ENCODE measurements around the gene ZNF608. TPM values are rescaled to one million over a fixed set of nuclear protein-coding genes. Genes with fewer than 3 reads are reported as not detected.

ZNF608 gene
- total RNA-seq, 2 experiments from 2014 or later: 22.6 to 58.8 TPM

DNA sequence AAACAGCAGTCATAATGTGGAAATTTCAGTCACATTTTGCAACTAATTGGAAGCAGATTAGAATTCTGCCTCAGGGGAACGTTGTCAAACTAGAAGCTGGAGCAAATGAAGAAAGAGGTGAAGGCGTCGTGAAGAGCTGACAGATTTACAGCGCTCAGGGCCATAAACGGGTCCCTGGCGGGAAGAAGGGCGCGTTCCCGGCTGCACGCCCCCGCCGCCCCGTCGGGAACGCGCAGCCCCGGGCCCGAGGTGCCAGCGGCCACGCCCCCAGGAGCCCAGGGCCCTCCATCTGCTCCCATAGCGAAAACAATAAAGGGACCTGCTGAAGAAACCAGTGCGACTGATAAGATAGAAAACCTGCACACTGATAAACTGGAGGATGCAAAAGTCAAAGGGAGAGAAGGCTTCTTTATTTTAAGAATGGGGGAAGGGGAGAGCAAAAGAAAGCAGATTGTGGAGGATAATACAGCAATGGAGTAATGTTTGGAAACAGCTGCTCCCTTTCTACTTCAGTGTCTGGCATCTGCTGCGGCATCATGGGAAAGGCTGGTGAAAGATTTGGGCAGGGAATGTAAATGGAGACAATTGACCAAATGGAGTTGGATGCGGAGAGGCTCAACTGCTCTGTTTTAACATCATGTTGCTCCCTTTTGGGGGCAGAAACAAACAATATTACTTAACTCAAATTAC is 11.1 kb downstream of the ZNF608 start:
- Histone ChIP-seq H3K4me3 (ENCODE audit: low read depth, low read length, poor library complexity, severe bottlenecking) (peak overlapping the region; percentile 85), H4K20me1 (ENCODE audit: insufficient read depth, low read length) (no peaks in the 10 kb centered on the region), H3K9me2 (ENCODE audit: insufficient read depth, low read length) (no peaks in the 10 kb centered on the region), H3K36me3 (ENCODE audit: insufficient read depth, low read length) (no peaks in the 10 kb centered on the region), H3K4me2 (ENCODE audit: low read length) (peak overlapping the region; percentile 94), H3K27ac (ENCODE audit: low read depth, low read length, poor library complexity, severe bottlenecking) (peak overlapping the region; percentile 97), H3K4me1 (ENCODE audit: insufficient read depth, low read length, poor library complexity, severe bottlenecking) (peaks cover 96% of the 10 kb centered on the region), H3K79me2 (ENCODE audit: insufficient read depth, low read depth, low read length) (peaks cover 97% of the 10 kb centered on the region), H3K9me3 (ENCODE audit: low read length) (no peaks in the 10 kb centered on the region), H2AFZ (ENCODE audit: low read length) (peak overlapping the region; percentile 82)
- DNase-seq (ENCODE audit: low spot score): peak; percentile 73
- intact Hi-C loops (cut with micrococcal nuclease; ENCODE audit: unreplicated experiment): no loop called here
- TF ChIP-seq, protein P1, sequence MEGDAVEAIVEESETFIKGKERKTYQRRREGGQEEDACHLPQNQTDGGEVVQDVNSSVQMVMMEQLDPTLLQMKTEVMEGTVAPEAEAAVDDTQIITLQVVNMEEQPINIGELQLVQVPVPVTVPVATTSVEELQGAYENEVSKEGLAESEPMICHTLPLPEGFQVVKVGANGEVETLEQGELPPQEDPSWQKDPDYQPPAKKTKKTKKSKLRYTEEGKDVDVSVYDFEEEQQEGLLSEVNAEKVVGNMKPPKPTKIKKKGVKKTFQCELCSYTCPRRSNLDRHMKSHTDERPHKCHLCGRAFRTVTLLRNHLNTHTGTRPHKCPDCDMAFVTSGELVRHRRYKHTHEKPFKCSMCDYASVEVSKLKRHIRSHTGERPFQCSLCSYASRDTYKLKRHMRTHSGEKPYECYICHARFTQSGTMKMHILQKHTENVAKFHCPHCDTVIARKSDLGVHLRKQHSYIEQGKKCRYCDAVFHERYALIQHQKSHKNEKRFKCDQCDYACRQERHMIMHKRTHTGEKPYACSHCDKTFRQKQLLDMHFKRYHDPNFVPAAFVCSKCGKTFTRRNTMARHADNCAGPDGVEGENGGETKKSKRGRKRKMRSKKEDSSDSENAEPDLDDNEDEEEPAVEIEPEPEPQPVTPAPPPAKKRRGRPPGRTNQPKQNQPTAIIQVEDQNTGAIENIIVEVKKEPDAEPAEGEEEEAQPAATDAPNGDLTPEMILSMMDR (conservative IDR thresholded peaks at IDR 0.05; ENCODE audit: low read length): no peak
- no peak for TF ChIP-seq EZH2phosphoT487 (IDR thresholded peaks at IDR 0.05; ENCODE audit: borderline replicate concordance, low read depth, low read length)
- no TSS peak for BruUV-seq (replicated peaks)
- ChIA-PET POLR2A (interaction anchor here (0.6 to 9.7 kb wide), 13 partner anchors 7 to 787 kb away, joined by 3 to 132 read pairs (median 5); partner anchors contain the start of gene ZNF608), CTCF (ENCODE audit: unreplicated experiment) (no interaction called here)

DNA sequence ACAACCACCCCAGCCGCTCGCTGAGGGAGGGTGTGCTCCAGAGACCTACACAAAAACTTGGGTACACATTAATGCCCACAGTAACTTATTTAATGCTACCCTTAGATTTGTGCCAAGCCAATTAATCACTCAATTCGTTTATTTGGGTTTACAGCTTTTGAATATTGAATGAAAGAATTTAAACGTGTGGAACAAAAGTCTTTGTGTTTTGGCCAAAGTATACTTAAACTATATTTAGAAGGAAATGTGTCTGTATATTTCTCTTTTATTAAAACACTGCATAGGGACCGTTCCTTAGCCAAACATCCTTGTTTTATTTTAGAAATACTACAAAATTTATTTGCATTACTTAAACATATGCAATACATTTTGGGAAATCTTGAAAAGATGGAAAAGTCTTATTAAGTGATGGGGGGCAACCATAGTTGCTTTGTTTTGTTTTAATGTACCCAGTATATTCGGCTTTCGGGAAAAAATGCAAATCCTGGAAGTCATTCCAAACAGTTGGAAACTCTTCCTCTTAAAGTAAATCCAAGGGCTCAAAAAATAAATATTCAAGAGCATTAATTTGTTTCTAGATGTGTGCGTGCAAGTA is 11.8 kb downstream of the ZNF608 start:
- DNase-seq (ENCODE audit: low spot score): no peak
- no peak for TF ChIP-seq EZH2phosphoT487 (IDR thresholded peaks at IDR 0.05; ENCODE audit: borderline replicate concordance, low read depth, low read length)
- intact Hi-C loops (cut with micrococcal nuclease; ENCODE audit: unreplicated experiment): no loop called here
- CTCF ChIA-PET (ENCODE audit: unreplicated experiment): no interaction called here
- Histone ChIP-seq H3K9me2 (ENCODE audit: insufficient read depth, low read length) (no peaks in the 10 kb centered on the region), H3K27ac (ENCODE audit: low read depth, low read length, poor library complexity, severe bottlenecking) (peak overlapping the region; percentile 97), H4K20me1 (ENCODE audit: insufficient read depth, low read length) (no peaks in the 10 kb centered on the region), H3K79me2 (ENCODE audit: insufficient read depth, low read depth, low read length) (peaks cover 97% of the 10 kb centered on the region), H3K36me3 (ENCODE audit: insufficient read depth, low read length) (no peaks in the 10 kb centered on the region), H3K4me3 (ENCODE audit: low read depth, low read length, poor library complexity, severe bottlenecking) (peak overlapping the region; percentile 85), H3K9me3 (ENCODE audit: low read length) (no peaks in the 10 kb centered on the region), H3K4me2 (ENCODE audit: low read length) (peak overlapping the region; percentile 94), H2AFZ (ENCODE audit: low read length) (peak overlapping the region; percentile 82), H3K4me1 (ENCODE audit: insufficient read depth, low read length, poor library complexity, severe bottlenecking) (peaks cover 96% of the 10 kb centered on the region)
- POLR2A ChIA-PET: interaction anchor here (5.2 to 9.7 kb wide), 3 partner anchors 14 to 28 kb away, joined by 61 to 132 read pairs (median 121); partner anchors contain the start of gene ZNF608
- no TSS peak for BruUV-seq (replicated peaks)

DNA sequence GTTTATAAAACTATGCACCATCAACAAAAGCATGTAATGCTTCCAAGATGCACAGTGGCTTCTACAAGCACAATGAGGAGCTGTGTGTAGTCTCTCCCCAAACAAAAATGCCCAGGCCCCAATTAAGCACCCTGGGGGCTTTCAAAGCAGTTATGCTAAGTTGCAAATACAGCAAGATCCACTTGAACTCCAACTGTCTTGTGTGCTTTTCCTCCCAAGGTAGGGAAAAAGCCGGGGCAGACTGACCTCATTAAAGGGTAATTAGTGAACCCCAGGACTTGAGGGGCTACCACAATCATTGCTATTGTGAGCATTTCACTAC is 13.1 kb downstream of the ZNF608 start:
- CTCF ChIA-PET (ENCODE audit: unreplicated experiment): interaction anchor here (1.0 kb wide), 2 partner anchors 15 to 16 kb away, joined by 3 read pairs; no protein-coding TSS in a partner anchor
- H4K20me1 ChIP-seq (ENCODE audit: insufficient read depth, low read length): no peaks in the 10 kb centered on the region
- H3K79me2 ChIP-seq (ENCODE audit: insufficient read depth, low read depth, low read length): peaks cover 97% of the 10 kb centered on the region
- H2AFZ ChIP-seq (ENCODE audit: low read length): no peak overlapping the region
- H3K36me3 ChIP-seq (ENCODE audit: insufficient read depth, low read length): no peaks in the 10 kb centered on the region
- DNase-seq (ENCODE audit: low spot score): no peak
- H3K4me1 ChIP-seq (ENCODE audit: insufficient read depth, low read length, poor library complexity, severe bottlenecking): peaks cover 95% of the 10 kb centered on the region
- no peak overlapping the region for H3K4me3 ChIP-seq (ENCODE audit: low read depth, low read length, poor library complexity, severe bottlenecking)
- H3K9me2 ChIP-seq (ENCODE audit: insufficient read depth, low read length): no peaks in the 10 kb centered on the region
- intact Hi-C loops (cut with micrococcal nuclease; ENCODE audit: unreplicated experiment): no loop called here
- TF ChIP-seq EZH2phosphoT487 (IDR thresholded peaks at IDR 0.05; ENCODE audit: borderline replicate concordance, low read depth, low read length): no peak
- TF ChIP-seq, protein P1 (conservative IDR thresholded peaks at IDR 0.05; ENCODE audit: low read length): no peak
- BruUV-seq (replicated peaks): no TSS peak
- H3K9me3 ChIP-seq (ENCODE audit: low read length): no peaks in the 10 kb centered on the region
- peak overlapping the region; percentile 58 for H3K4me2 ChIP-seq (ENCODE audit: low read length)
- POLR2A ChIA-PET: interaction anchor here (0.6 to 7.0 kb wide), 23 partner anchors 9 to 1596 kb away, joined by 3 to 82 read pairs (median 4); partner anchors contain the start of gene ZNF608
- no peak overlapping the region for H3K27ac ChIP-seq (ENCODE audit: low read depth, low read length, poor library complexity, severe bottlenecking)
